Suprapubic skin (tissue), 2 donors: ENCODE measurements around the gene HNRNPR.

Experiments used
- EP300 ChIP-seq: sonication (generic); formaldehyde crosslinking; IDR thresholded peaks from one replicate; pipeline ENCODE4 v1.6.1; 2017; ENCODE audit warnings: antibody characterized with exemption
- POLR2A ChIP-seq, 2 donors: fragments of 450-650 bp; IDR thresholded peaks; one replicate each; pipeline ENCODE4 v1.6.1; 2017; ENCODE audit warnings: antibody characterized with exemption in 2 of 2, mild to moderate bottlenecking in 2 of 2, moderate library complexity in 2 of 2

DNA sequence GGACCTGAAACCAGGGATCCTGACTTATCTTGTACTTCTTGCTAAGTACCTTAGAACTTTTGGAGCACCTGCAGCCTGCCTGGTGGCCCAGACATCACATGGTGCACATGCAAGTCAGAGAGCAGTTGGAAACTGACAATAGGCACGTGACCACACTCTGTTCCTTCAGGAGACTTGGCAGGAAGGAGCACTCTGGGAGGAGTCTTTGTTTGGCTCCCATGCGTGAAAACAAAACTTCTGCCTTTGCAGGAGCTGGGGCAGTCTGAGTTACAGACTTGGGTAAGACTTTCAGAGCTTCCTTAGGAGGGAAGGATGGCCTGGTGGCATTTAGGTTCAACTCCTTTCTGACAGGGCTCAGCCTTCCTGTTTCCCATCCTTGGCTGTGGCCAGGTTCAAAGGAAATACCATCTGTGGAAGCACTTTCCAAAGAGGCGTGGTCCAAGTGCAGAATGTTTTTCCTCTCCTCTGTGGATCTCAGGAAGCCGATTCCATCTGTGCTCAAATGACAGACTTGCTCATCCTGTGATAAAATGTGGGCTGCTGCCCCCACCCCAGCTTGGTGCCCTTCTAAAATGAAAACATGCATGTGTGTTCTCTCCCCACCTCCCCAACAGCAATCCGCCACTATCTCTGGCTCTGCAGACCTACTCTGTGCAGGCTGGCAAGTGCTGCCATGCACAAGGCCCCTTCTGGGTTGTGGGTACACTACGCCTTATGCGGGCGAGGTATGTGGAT lies 39.7 kb upstream of the HNRNPR start:
- no peak for TF ChIP-seq POLR2A (IDR thresholded peaks at IDR 0.05)
- TF ChIP-seq EP300: no peak
